ENCODE results near the gene NELL1.

DNA sequence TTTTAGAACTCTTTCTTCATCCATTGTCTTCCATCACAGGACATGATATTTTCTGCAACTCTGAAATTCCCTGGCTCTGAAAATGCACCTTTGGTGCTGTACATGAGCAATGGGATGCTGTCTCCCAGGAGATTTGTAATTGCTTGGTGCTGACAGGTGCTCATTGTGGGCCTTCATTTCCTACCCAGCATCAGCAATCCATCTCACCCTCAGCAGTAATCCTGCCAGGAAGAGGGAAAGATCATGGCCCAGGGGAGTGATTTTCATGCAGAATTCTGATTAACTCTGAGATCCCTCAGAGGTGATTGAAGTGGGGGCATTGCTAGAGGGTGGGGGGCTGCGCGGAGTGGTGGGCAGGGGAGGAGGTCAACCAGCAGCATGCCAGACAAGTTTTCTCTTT is 651.7 kb downstream of the NELL1 start:
- TF ChIP-seq, protein P1, sequence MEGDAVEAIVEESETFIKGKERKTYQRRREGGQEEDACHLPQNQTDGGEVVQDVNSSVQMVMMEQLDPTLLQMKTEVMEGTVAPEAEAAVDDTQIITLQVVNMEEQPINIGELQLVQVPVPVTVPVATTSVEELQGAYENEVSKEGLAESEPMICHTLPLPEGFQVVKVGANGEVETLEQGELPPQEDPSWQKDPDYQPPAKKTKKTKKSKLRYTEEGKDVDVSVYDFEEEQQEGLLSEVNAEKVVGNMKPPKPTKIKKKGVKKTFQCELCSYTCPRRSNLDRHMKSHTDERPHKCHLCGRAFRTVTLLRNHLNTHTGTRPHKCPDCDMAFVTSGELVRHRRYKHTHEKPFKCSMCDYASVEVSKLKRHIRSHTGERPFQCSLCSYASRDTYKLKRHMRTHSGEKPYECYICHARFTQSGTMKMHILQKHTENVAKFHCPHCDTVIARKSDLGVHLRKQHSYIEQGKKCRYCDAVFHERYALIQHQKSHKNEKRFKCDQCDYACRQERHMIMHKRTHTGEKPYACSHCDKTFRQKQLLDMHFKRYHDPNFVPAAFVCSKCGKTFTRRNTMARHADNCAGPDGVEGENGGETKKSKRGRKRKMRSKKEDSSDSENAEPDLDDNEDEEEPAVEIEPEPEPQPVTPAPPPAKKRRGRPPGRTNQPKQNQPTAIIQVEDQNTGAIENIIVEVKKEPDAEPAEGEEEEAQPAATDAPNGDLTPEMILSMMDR (conservative IDR thresholded peaks at IDR 0.05 in 1 of 2, IDR thresholded peaks at IDR 0.05 in 1 of 2; ENCODE audit: extremely low read depth in 1 of 2, insufficient read depth in 1 of 2, low read depth in 1 of 2, low read length in 2 of 2): no peak
- TF ChIP-seq EZH2 (IDR thresholded peaks at IDR 0.05; ENCODE audit: borderline replicate concordance, low read length): no peak

Measured in mammary epithelial cell (primary cell).